SK-N-SH treated with all-trans-retinoic acid at 6 μM for 48 hours (cell line): Measurements from ENCODE around the gene GPR152.
"Not testable (repeated sequence)": the region's sequence is repeated elsewhere in the genome, so short reads cannot be mapped to it uniquely, and the experiment has no call there.

ENCODE experiments used
- ATAC-seq: fragments of 200-7000 bp; cut with Tn5 transposase; 3 replicates; pipeline ENCODE4 v1.9.1; 2020; ENCODE audit warnings: mild to moderate bottlenecking, moderate library complexity
- ARNTL ChIP-seq: fragments of 450-650 bp; formaldehyde crosslinking; IDR thresholded peaks from 2 replicates; pipeline ENCODE4 v1.5.0; 2020; ENCODE audit warnings: low read depth, mild to moderate bottlenecking, moderate library complexity, borderline replicate concordance
- BACH2 ChIP-seq: fragments of 250-450 bp; sonication (Bioruptor Pico); IDR thresholded peaks from 2 replicates; pipeline ENCODE4 v1.9.0; 2021; ENCODE audit warnings: mild to moderate bottlenecking, borderline replicate concordance
- CREB5 ChIP-seq: fragments of 250-450 bp; sonication (Bioruptor Pico); IDR thresholded peaks from 2 replicates; pipeline ENCODE4 v1.5.1; 2020; ENCODE audit warnings: low read depth, mild to moderate bottlenecking, moderate library complexity
- CSDC2 ChIP-seq: fragments of 250-450 bp; sonication (Bioruptor Pico); IDR thresholded peaks from 2 replicates; pipeline ENCODE4 v1.5.0; 2020; ENCODE audit warnings: mild to moderate bottlenecking, moderate library complexity
- GLIS3 ChIP-seq: fragments of 250-450 bp; sonication (Bioruptor Pico); IDR thresholded peaks from 2 replicates; pipeline ENCODE4 v1.5.0; 2020; ENCODE audit warnings: mild to moderate bottlenecking, moderate library complexity
- ISL1 ChIP-seq: fragments of 250-450 bp; sonication (Bioruptor Pico); IDR thresholded peaks from 2 replicates; pipeline ENCODE4 v2.1.2; 2022; ENCODE audit warnings: mild to moderate bottlenecking, moderate library complexity
- OSR1 ChIP-seq: fragments of 250-450 bp; sonication (Bioruptor Pico); IDR thresholded peaks from 2 replicates; pipeline ENCODE4 v1.8.0; 2022; ENCODE audit warnings: moderate library complexity, mild to moderate bottlenecking, inconsistent platforms
- PATZ1 ChIP-seq: fragments of 250-450 bp; sonication (Bioruptor Pico); IDR thresholded peaks from 2 replicates; pipeline ENCODE4 v1.8.0; 2020; ENCODE audit warnings: mild to moderate bottlenecking, moderate library complexity, borderline replicate concordance
- POU6F1 ChIP-seq: fragments of 250-450 bp; sonication (Bioruptor Pico); IDR thresholded peaks from 2 replicates; pipeline ENCODE4 v1.8.0; 2021; ENCODE audit warnings: low read depth, mild to moderate bottlenecking, moderate library complexity, borderline replicate concordance
- SNAI2 ChIP-seq: fragments of 250-450 bp; sonication (Bioruptor Pico); IDR thresholded peaks from 2 replicates; pipeline ENCODE4 v1.5.0; 2020; ENCODE audit warnings: mild to moderate bottlenecking, moderate library complexity
- TOX ChIP-seq: fragments of 250-450 bp; sonication (Bioruptor Pico); IDR thresholded peaks from 2 replicates; pipeline ENCODE4 v1.8.0; 2021; ENCODE audit warnings: mild to moderate bottlenecking, moderate library complexity, borderline replicate concordance
- ZC3H10 ChIP-seq: fragments of 250-450 bp; sonication (Bioruptor Pico); IDR thresholded peaks from 2 replicates; pipeline ENCODE4 v1.5.1; 2021; ENCODE audit warnings: mild to moderate bottlenecking, moderate library complexity
- ZFP3 ChIP-seq: fragments of 250-450 bp; sonication (Bioruptor Pico); IDR thresholded peaks from 2 replicates; pipeline ENCODE4 v1.5.0; 2020; ENCODE audit warnings: mild to moderate bottlenecking, moderate library complexity
- ZNF70 ChIP-seq: fragments of 450-650 bp; formaldehyde crosslinking; IDR thresholded peaks from 2 replicates; pipeline ENCODE4 v1.5.0; 2020; ENCODE audit warnings: mild to moderate bottlenecking, moderate library complexity
- ZNF8 ChIP-seq: fragments of 450-650 bp; formaldehyde crosslinking; IDR thresholded peaks from 2 replicates; pipeline ENCODE4 v1.5.0; 2020; ENCODE audit warnings: mild to moderate bottlenecking, moderate library complexity

GPR152 gene

GRCh38 chr11:67405688-67406339, 46.7 kb downstream of the GPR152 start (continued):
- TF ChIP-seq PATZ1 (no peak), ZNF8 (CRISPR knock-in tag) (no peak), CSDC2 (no peak), ZNF70 (no peak), GLIS3 (no peak)
- TF ChIP-seq, all 23 proteins: peak for 0

GRCh38 chr11:67405196-67405567, 47.3 kb downstream of the GPR152 start:
- no peak for ATAC-seq
- no peak for TF ChIP-seq ISL1
- no peak for TF ChIP-seq CSDC2
- no peak for TF ChIP-seq ZC3H10 (CRISPR knock-in tag)
- TF ChIP-seq ARNTL (CRISPR knock-in tag), result no peak
- TF ChIP-seq CREB5 (CRISPR knock-in tag), result no peak
- TF ChIP-seq SNAI2 (CRISPR knock-in tag), result no peak
- no peak for TF ChIP-seq ZNF8 (CRISPR knock-in tag)
- no peak for TF ChIP-seq TOX
- TF ChIP-seq BACH2 (CRISPR knock-in tag), result no peak
- TF ChIP-seq POU6F1 (CRISPR knock-in tag), result no peak
- no peak for TF ChIP-seq OSR1

- no peak for ATAC-seq
- TF ChIP-seq CREB5 (CRISPR knock-in tag) (no peak), ZNF70 (no peak), ISL1 (no peak), ZFP3 (CRISPR knock-in tag) (no peak), TOX (no peak), POU6F1 (CRISPR knock-in tag) (no peak), BACH2 (CRISPR knock-in tag) (no peak)
- TF ChIP-seq, all 23 proteins: peak for 0
Measured at GRCh38 chr11:67404515-67405195, 47.9 kb downstream of the GPR152 start.

- not testable (repeated sequence) for ATAC-seq
Measured at GRCh38 chr11:67403085-67403484, 49.4 kb downstream of the GPR152 start.

GRCh38 chr11:67402192-67402839, 50.2 kb downstream of the GPR152 start:
- ATAC-seq, result not testable (repeated sequence)
